GM12864 (cell line): ENCODE measurements around the gene NF1.
"Not testable (repeated sequence)": the region's sequence is repeated elsewhere in the genome, so short reads cannot be mapped to it uniquely, and the experiment has no call there.

ENCODE experiments used
- DNase-seq: peaks from one replicate; pipeline ENCODE4 v3.0.0-alpha.2; 2011; ENCODE audit warnings: low read depth
- H3K4me3 ChIP-seq: 2 replicates; pipeline ENCODE4 v1.5.1; 2011; ENCODE audit warnings: mild to moderate bottlenecking, low read depth, low read length, control low read depth
- CTCF ChIP-seq: IDR thresholded peaks from 2 replicates; pipeline ENCODE4 v1.5.1; 2011; ENCODE audit warnings: low read depth, mild to moderate bottlenecking, moderate library complexity, low read length, control low read depth, inconsistent platforms; ENCODE audit errors: missing control alignments

NF1 gene

GRCh38 chr17:31094600-31095235 is at the start of gene NF1:
Gene NF1, plus strand, starts transcription at chr17:31094977. Its CDS starts 333 bp downstream, at chr17:31095310.
- peak within 1 kb of the TSS; percentile 65 for H3K4me3 ChIP-seq
- no peak for TF ChIP-seq CTCF
- peak; percentile 68 for DNase-seq

GRCh38 chr17:31046856-31047425 is 47.8 kb upstream of the NF1 start:
- not testable (repeated sequence) for H3K4me3 ChIP-seq, DNase-seq

GRCh38 chr17:31048142-31048541 is 46.6 kb upstream of the NF1 start:
- no peak for DNase-seq
- no peak overlapping the region for H3K4me3 ChIP-seq
- TF ChIP-seq CTCF, result no peak

GRCh38 chr17:31048780-31049179 is 46.0 kb upstream of the NF1 start:
- H3K4me3 ChIP-seq, result no peak overlapping the region
- TF ChIP-seq CTCF, result no peak
- no peak for DNase-seq

- no peak for TF ChIP-seq CTCF
- no peak for DNase-seq
- no peak overlapping the region for H3K4me3 ChIP-seq
Measured at GRCh38 chr17:31050948-31051347, 43.8 kb upstream of the NF1 start.

- TF ChIP-seq CTCF, result no peak
- DNase-seq, result no peak
- H3K4me3 ChIP-seq, result no peak overlapping the region
Measured at GRCh38 chr17:31051506-31051905, 43.3 kb upstream of the NF1 start.

- H3K4me3 ChIP-seq, result no peak overlapping the region
- no peak for TF ChIP-seq CTCF
- DNase-seq, result no peak
Measured at GRCh38 chr17:31052187-31052889, 42.4 kb upstream of the NF1 start.
